ENCODE data around the gene GDI2. TPM values are rescaled to one million over a fixed set of nuclear protein-coding genes. Genes with fewer than 3 reads are reported as not detected.

The GDI2 gene
- total and polyA plus RNA-seq, 2 of the 13 experiments (the other 11 are each of a cell fraction or from before 2014, with no cell fraction given): 153 to 477 TPM

DNA sequence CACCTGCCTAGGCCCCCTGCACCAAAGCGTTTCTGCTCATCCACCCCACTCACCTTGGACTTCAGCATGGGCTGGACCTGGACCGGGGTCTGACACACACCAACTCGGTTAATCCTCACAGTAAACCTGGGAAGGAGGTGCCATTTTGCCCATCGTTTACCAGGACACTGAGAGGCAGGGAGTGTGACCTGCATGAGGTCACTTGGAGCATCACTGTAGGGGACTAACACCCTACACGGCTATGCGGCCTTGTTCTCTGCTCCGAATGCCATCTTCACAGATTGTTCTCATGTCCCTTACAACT, 43.4 kb upstream of the GDI2 start (continued):
- no peak for TF ChIP-seq ZNF749 (CRISPR knock-in tag; IDR thresholded peaks at IDR 0.05; ENCODE audit: borderline replicate concordance)
- TF ChIP-seq, protein P1, sequence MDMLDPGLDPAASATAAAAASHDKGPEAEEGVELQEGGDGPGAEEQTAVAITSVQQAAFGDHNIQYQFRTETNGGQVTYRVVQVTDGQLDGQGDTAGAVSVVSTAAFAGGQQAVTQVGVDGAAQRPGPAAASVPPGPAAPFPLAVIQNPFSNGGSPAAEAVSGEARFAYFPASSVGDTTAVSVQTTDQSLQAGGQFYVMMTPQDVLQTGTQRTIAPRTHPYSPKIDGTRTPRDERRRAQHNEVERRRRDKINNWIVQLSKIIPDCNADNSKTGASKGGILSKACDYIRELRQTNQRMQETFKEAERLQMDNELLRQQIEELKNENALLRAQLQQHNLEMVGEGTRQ (IDR thresholded peaks at IDR 0.05; ENCODE audit: low read depth, low read length): no peak
- TF ChIP-seq, protein P1 (CRISPR knock-in tag; IDR thresholded peaks at IDR 0.05; ENCODE audit: borderline replicate concordance): no peak
- TF ChIP-seq STAG1 (CRISPR knock-in tag; IDR thresholded peaks at IDR 0.05): no peak
- TF ChIP-seq, protein P2, sequence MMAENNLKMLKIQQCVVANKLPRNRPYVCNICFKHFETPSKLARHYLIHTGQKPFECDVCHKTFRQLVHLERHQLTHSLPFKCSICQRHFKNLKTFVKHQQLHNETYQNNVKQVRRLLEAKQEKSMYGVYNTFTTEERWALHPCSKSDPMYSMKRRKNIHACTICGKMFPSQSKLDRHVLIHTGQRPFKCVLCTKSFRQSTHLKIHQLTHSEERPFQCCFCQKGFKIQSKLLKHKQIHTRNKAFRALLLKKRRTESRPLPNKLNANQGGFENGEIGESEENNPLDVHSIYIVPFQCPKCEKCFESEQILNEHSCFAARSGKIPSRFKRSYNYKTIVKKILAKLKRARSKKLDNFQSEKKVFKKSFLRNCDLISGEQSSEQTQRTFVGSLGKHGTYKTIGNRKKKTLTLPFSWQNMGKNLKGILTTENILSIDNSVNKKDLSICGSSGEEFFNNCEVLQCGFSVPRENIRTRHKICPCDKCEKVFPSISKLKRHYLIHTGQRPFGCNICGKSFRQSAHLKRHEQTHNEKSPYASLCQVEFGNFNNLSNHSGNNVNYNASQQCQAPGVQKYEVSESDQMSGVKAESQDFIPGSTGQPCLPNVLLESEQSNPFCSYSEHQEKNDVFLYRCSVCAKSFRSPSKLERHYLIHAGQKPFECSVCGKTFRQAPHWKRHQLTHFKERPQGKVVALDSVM (CRISPR knock-in tag; IDR thresholded peaks at IDR 0.05): no peak

DNA sequence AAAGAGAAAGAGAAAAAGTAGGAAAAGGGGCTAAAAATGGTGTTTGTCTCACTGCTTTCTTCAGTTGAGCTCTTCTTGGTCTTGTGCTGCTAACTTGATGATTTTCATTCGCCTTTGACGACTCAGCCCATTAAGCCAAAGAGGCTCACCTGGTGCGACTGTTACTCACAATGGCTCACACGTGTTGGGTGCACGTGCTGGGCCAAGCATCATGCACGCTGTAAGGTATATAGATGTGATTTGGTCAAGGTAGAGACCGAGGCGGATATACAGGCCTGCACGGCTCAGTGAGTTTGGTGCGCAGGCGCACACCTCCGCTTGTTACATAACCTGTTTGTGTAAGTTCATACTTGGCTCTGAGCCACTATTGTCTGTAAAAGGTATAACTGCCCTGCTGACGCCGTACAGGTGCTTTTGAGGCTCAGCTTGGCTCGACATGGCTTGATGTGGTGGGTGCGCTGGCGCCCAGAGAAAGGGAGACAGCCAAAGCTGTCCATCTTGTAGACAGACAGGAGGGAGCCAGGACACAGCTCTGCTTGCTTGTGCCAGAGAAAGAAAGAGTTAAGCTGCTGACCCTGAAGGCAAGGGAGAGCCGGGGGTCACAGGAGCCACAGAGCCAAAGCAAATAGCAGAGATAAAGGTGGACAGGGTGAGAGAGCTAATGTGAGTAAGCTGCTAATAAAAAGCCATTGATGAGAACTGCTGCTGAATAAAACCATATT, 42.9 kb upstream of the GDI2 start:
- in situ Hi-C loops (cut with HindIII; ENCODE audit: extremely low pct_ligation_motif_present, low pct_unique_long_range_greater_than_20kb) (no loop called here), intact Hi-C loops (cut with micrococcal nuclease; ENCODE audit: unreplicated experiment) (no loop called here)
- Histone ChIP-seq H3K27ac (ENCODE audit: extremely low read length, insufficient read depth, low read length) (peak overlapping the region; percentile 52), H3K4me1 (ENCODE audit: insufficient read depth, low read length) (peaks cover 48% of the 10 kb centered on the region), H3K9ac (ENCODE audit: insufficient read depth, low read depth, low read length) (0 out of 2 replicates have a peak overlapping the region, but pooled peaks have one; percentile 29), H3K79me2 (ENCODE audit: insufficient read depth, low read length) (no peaks in the 10 kb centered on the region), H4K20me1 (ENCODE audit: insufficient read depth, low read length) (no peaks in the 10 kb centered on the region), H3K36me3 (replicated peaks in 1 of 2; ENCODE audit: control insufficient read depth in 1 of 2, insufficient read depth in 2 of 2, low read length in 2 of 2) (no peaks in the 10 kb centered on the region), H3K4me2 (ENCODE audit: low read depth, low read length) (peak overlapping the region; percentile 76), H3K9me3 (ENCODE audit: low read length) (no peaks in the 10 kb centered on the region), H3K27me3 (ENCODE audit: control insufficient read depth in 1 of 2, insufficient read depth in 2 of 2, low read length in 2 of 2) (no peaks in the 10 kb centered on the region), H2AFZ (ENCODE audit: low read length) (no peak overlapping the region), H3K4me3 (replicated peaks in 1 of 3; ENCODE audit: insufficient read depth in 1 of 3, low read depth in 2 of 3, low read length in 3 of 3) (peak overlapping the region in 1 of 3 experiments; percentile 48; a peak in 2 of 6 replicates)
- ATAC-seq: peak; percentile 21
- peak; percentile 35 for DNase-seq (ENCODE audit: low spot score)
- no TSS peak for BruUV-seq (replicated peaks)
- ChIA-PET POLR2A (interaction anchor here (1.6 kb wide), 1 partner anchor 34 kb away, joined by 4 read pairs; the partner anchor contains the start of genes ANKRD16 and FBH1), CTCF (ENCODE audit: low intra/inter-chr PET ratio, low total read pairs) (no interaction called here)
- 63% methylated on average over 18 of the region's 18 CpGs for WGBS (ENCODE audit: low lambda C conversion rate)
- no peak for FAIRE-seq
- TF ChIP-seq SMARCE1 (IDR thresholded peaks at IDR 0.05; ENCODE audit: borderline replicate concordance): no peak
- no peak for TF ChIP-seq ZSCAN9 (CRISPR knock-in tag; IDR thresholded peaks at IDR 0.05; ENCODE audit: borderline replicate concordance)
- no peak for TF ChIP-seq ZBTB3 (CRISPR knock-in tag; IDR thresholded peaks at IDR 0.05; ENCODE audit: borderline replicate concordance, low read depth)
- no peak for TF ChIP-seq NFKB2 (CRISPR knock-in tag; IDR thresholded peaks at IDR 0.05; ENCODE audit: borderline replicate concordance)
- no peak for TF ChIP-seq NR2F1 (CRISPR knock-in tag; IDR thresholded peaks at IDR 0.05)
- no peak for TF ChIP-seq CCDC6 (CRISPR knock-in tag; IDR thresholded peaks at IDR 0.05)
- no peak for TF ChIP-seq KLF6 (CRISPR knock-in tag; IDR thresholded peaks at IDR 0.05)
- no peak for TF ChIP-seq ZZZ3 (CRISPR knock-in tag; IDR thresholded peaks at IDR 0.05; ENCODE audit: borderline replicate concordance)
- TF ChIP-seq ZNF430 (CRISPR knock-in tag; IDR thresholded peaks at IDR 0.05): no peak
- TF ChIP-seq ZNF20 (CRISPR knock-in tag; IDR thresholded peaks at IDR 0.05): no peak
- no peak for TF ChIP-seq SAP130 (CRISPR knock-in tag; IDR thresholded peaks at IDR 0.05; ENCODE audit: low read depth)
- TF ChIP-seq, protein P3, sequence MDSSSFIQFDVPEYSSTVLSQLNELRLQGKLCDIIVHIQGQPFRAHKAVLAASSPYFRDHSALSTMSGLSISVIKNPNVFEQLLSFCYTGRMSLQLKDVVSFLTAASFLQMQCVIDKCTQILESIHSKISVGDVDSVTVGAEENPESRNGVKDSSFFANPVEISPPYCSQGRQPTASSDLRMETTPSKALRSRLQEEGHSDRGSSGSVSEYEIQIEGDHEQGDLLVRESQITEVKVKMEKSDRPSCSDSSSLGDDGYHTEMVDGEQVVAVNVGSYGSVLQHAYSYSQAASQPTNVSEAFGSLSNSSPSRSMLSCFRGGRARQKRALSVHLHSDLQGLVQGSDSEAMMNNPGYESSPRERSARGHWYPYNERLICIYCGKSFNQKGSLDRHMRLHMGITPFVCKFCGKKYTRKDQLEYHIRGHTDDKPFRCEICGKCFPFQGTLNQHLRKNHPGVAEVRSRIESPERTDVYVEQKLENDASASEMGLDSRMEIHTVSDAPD (CRISPR knock-in tag; IDR thresholded peaks at IDR 0.05): no peak
- TF ChIP-seq ZNF230 (CRISPR knock-in tag; IDR thresholded peaks at IDR 0.05): no peak
- TF ChIP-seq MTF2 (CRISPR knock-in tag; IDR thresholded peaks at IDR 0.05; ENCODE audit: borderline replicate concordance): no peak
